Measurements from ENCODE around the gene FAM168A. TPM values are rescaled to one million over a fixed set of nuclear protein-coding genes. Genes with fewer than 3 reads are reported as not detected.

FAM168A gene
- polyA plus RNA-seq, 3 donors from 2014 or later, result 1.3 to 3.1 (median 1.3) TPM

GRCh38 chr11:73410627-73411026 lies 187.3 kb downstream of the FAM168A start:
- peaks cover 14 to 27% (median 15%) of the 10 kb centered on the region in 3 donors for H3K36me3 Mint-ChIP-seq
- peaks cover 13 to 18% of the 10 kb centered on the region in 2 donors for H3K4me1 Mint-ChIP-seq
- no peak overlapping the region for H3K4me3 Mint-ChIP-seq
- H3K27ac Mint-ChIP-seq, result no peak overlapping the region
- peaks cover 0 to 1% (median 0%) of the 10 kb centered on the region in 3 donors for H3K27me3 Mint-ChIP-seq (ENCODE audit: low read depth in 3 of 3)
- H3K9me3 Mint-ChIP-seq, result no peaks in the 10 kb centered on the region
- no peak for DNase-seq

- Mint-ChIP-seq H3K27me3 (ENCODE audit: low read depth in 3 of 3) (peaks cover 0 to 2% (median 1%) of the 10 kb centered on the region in 3 donors), H3K27ac (no peak overlapping the region), H3K4me1 (peaks cover 5 to 7% of the 10 kb centered on the region in 2 donors), H3K9me3 (no peaks in the 10 kb centered on the region), H3K36me3 (peaks cover 14 to 27% (median 15%) of the 10 kb centered on the region in 3 donors), H3K4me3 (no peak overlapping the region)
- no peak for DNase-seq
Observed at GRCh38 chr11:73409431-73409830, 188.5 kb downstream of the FAM168A start.

- no peak overlapping the region for H3K4me3 Mint-ChIP-seq
Observed at GRCh38 chr11:73406619-73407018, 191.3 kb downstream of the FAM168A start.

GRCh38 chr11:73406131-73406530 lies 191.8 kb downstream of the FAM168A start:
- no peak overlapping the region for H3K4me3 Mint-ChIP-seq
- DNase-seq, result no peak
- H3K36me3 Mint-ChIP-seq, result peaks cover 9 to 24% (median 15%) of the 10 kb centered on the region in 3 donors
- H3K9me3 Mint-ChIP-seq, result no peaks in the 10 kb centered on the region
- H3K27ac Mint-ChIP-seq, result peak overlapping the region in 2 of 6 donors; percentile 48 to 56
- H3K4me1 Mint-ChIP-seq, result peaks cover 0 to 2% of the 10 kb centered on the region in 2 donors
- peaks cover 1 to 2% (median 2%) of the 10 kb centered on the region in 3 donors for H3K27me3 Mint-ChIP-seq (ENCODE audit: low read depth in 3 of 3)

More at GRCh38 chr11:73406619-73407018, 191.3 kb downstream of the FAM168A start:
- H3K9me3 Mint-ChIP-seq, result no peaks in the 10 kb centered on the region
- H3K36me3 Mint-ChIP-seq, result peaks cover 9 to 24% (median 15%) of the 10 kb centered on the region in 3 donors
- H3K4me1 Mint-ChIP-seq, result peaks cover 0 to 2% of the 10 kb centered on the region in 2 donors
- H3K27me3 Mint-ChIP-seq (ENCODE audit: low read depth in 3 of 3), result peaks cover 1 to 2% (median 2%) of the 10 kb centered on the region in 3 donors
- DNase-seq, result no peak
- peak overlapping the region in 3 of 6 donors; percentile 3 to 48 (median 9) for H3K27ac Mint-ChIP-seq

- Mint-ChIP-seq H3K9me3 (no peaks in the 10 kb centered on the region), H3K36me3 (peaks cover 9 to 20% (median 15%) of the 10 kb centered on the region in 3 donors), H3K4me3 (no peak overlapping the region), H3K27ac (no peak overlapping the region), H3K4me1 (peaks cover 0 to 2% of the 10 kb centered on the region in 2 donors), H3K27me3 (ENCODE audit: low read depth in 3 of 3) (peaks cover 0 to 2% (median 2%) of the 10 kb centered on the region in 3 donors)
- no peak for DNase-seq
Observed at GRCh38 chr11:73405146-73405510, 192.8 kb downstream of the FAM168A start.

- peaks cover 0 to 2% (median 2%) of the 10 kb centered on the region in 3 donors for H3K27me3 Mint-ChIP-seq (ENCODE audit: low read depth in 3 of 3)
- no peak for DNase-seq
- peaks cover 0 to 2% of the 10 kb centered on the region in 2 donors for H3K4me1 Mint-ChIP-seq
- H3K9me3 Mint-ChIP-seq, result no peaks in the 10 kb centered on the region
- H3K36me3 Mint-ChIP-seq, result peaks cover 9 to 16% (median 15%) of the 10 kb centered on the region in 3 donors
- no peak overlapping the region for H3K27ac Mint-ChIP-seq
- H3K4me3 Mint-ChIP-seq, result no peak overlapping the region
Observed at GRCh38 chr11:73404506-73405145, 193.3 kb downstream of the FAM168A start.

GRCh38 chr11:73404048-73404447 lies 193.9 kb downstream of the FAM168A start:
- no peak for DNase-seq
- H3K4me3 Mint-ChIP-seq, result no peak overlapping the region
- peaks cover 7 to 13% (median 11%) of the 10 kb centered on the region in 3 donors for H3K36me3 Mint-ChIP-seq
- peaks cover 0 to 2% (median 2%) of the 10 kb centered on the region in 3 donors for H3K27me3 Mint-ChIP-seq (ENCODE audit: low read depth in 3 of 3)
- peak overlapping the region in 1 of 6 donors; percentile 80 for H3K27ac Mint-ChIP-seq
- no peaks in the 10 kb centered on the region for H3K9me3 Mint-ChIP-seq
- H3K4me1 Mint-ChIP-seq, result peaks cover 0 to 2% of the 10 kb centered on the region in 2 donors

- H3K27me3 Mint-ChIP-seq (ENCODE audit: low read depth in 3 of 3), result peaks cover 0 to 3% (median 2%) of the 10 kb centered on the region in 3 donors
- H3K4me3 Mint-ChIP-seq, result no peak overlapping the region
- peaks cover 3 to 9% (median 8%) of the 10 kb centered on the region in 3 donors for H3K36me3 Mint-ChIP-seq
- H3K9me3 Mint-ChIP-seq, result no peaks in the 10 kb centered on the region
- H3K27ac Mint-ChIP-seq, result peak overlapping the region in 3 of 6 donors; percentile 9 to 55 (median 24)
- no peaks in the 10 kb centered on the region for H3K4me1 Mint-ChIP-seq
- DNase-seq, result no peak
Observed at GRCh38 chr11:73403541-73403940, 194.4 kb downstream of the FAM168A start.

- Mint-ChIP-seq H3K9me3 (no peaks in the 10 kb centered on the region), H3K4me3 (no peak overlapping the region), H3K36me3 (peaks cover 0 to 6% (median 5%) of the 10 kb centered on the region in 3 donors), H3K4me1 (no peaks in the 10 kb centered on the region), H3K27me3 (ENCODE audit: low read depth in 3 of 3) (peaks cover 2 to 4% (median 3%) of the 10 kb centered on the region in 3 donors), H3K27ac (peak overlapping the region in 2 of 6 donors; percentile 29 to 46)
- no peak for DNase-seq
Observed at GRCh38 chr11:73402834-73403185, 195.1 kb downstream of the FAM168A start.

- Mint-ChIP-seq H3K4me1 (no peaks in the 10 kb centered on the region), H3K27me3 (ENCODE audit: low read depth in 3 of 3) (peaks cover 2 to 9% (median 7%) of the 10 kb centered on the region in 3 donors), H3K36me3 (peaks cover 0 to 6% (median 5%) of the 10 kb centered on the region in 3 donors), H3K9me3 (no peaks in the 10 kb centered on the region), H3K27ac (peak overlapping the region in 1 of 6 donors; percentile 29), H3K4me3 (no peak overlapping the region)
- no peak for DNase-seq
Observed at GRCh38 chr11:73401924-73402833, 195.7 kb downstream of the FAM168A start.

GRCh38 chr11:73401217-73401923 lies 196.5 kb downstream of the FAM168A start:
- peak overlapping the region in 1 of 6 donors; percentile 59 for H3K27ac Mint-ChIP-seq
- H3K4me3 Mint-ChIP-seq, result no peak overlapping the region
- H3K27me3 Mint-ChIP-seq (ENCODE audit: low read depth in 3 of 3), result peaks cover 3 to 13% (median 11%) of the 10 kb centered on the region in 3 donors
- DNase-seq, result no peak
- no peaks in the 10 kb centered on the region for H3K4me1 Mint-ChIP-seq
- H3K9me3 Mint-ChIP-seq, result no peaks in the 10 kb centered on the region
- H3K36me3 Mint-ChIP-seq, result peaks cover 0 to 4% (median 0%) of the 10 kb centered on the region in 3 donors

- Mint-ChIP-seq H3K9me3 (no peaks in the 10 kb centered on the region), H3K4me1 (no peaks in the 10 kb centered on the region), H3K4me3 (no peak overlapping the region), H3K27ac (peak overlapping the region in 2 of 6 donors; percentile 29 to 40), H3K27me3 (ENCODE audit: low read depth in 3 of 3) (peaks cover 5 to 16% (median 15%) of the 10 kb centered on the region in 3 donors), H3K36me3 (no peaks in the 10 kb centered on the region)
- DNase-seq, result no peak
Observed at GRCh38 chr11:73400293-73400692, 197.6 kb downstream of the FAM168A start.

GRCh38 chr11:73399636-73400035 lies 198.3 kb downstream of the FAM168A start:
- Mint-ChIP-seq H3K4me1 (no peaks in the 10 kb centered on the region), H3K27ac (peak overlapping the region; percentile 30 to 75 (median 62)), H3K4me3 (no peak overlapping the region), H3K9me3 (no peaks in the 10 kb centered on the region), H3K36me3 (no peaks in the 10 kb centered on the region), H3K27me3 (ENCODE audit: low read depth in 3 of 3) (peaks cover 3 to 20% (median 16%) of the 10 kb centered on the region in 3 donors)
- DNase-seq, result no peak
